ENCODE data around the gene APRT.

GRCh38 chr16:88842806-88843205 lies 31.1 kb upstream of the APRT start:
- TF ChIP-seq, protein P1, sequence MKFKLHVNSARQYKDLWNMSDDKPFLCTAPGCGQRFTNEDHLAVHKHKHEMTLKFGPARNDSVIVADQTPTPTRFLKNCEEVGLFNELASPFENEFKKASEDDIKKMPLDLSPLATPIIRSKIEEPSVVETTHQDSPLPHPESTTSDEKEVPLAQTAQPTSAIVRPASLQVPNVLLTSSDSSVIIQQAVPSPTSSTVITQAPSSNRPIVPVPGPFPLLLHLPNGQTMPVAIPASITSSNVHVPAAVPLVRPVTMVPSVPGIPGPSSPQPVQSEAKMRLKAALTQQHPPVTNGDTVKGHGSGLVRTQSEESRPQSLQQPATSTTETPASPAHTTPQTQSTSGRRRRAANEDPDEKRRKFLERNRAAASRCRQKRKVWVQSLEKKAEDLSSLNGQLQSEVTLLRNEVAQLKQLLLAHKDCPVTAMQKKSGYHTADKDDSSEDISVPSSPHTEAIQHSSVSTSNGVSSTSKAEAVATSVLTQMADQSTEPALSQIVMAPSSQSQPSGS (CRISPR knock-in tag; IDR thresholded peaks at IDR 0.05), result no peak
- no peak for TF ChIP-seq ZNF707 (CRISPR knock-in tag; conservative IDR thresholded peaks at IDR 0.05)
- TF ChIP-seq ATF3 (IDR thresholded peaks at IDR 0.05), result no peak
- no peak for TF ChIP-seq ATF3 (CRISPR knock-in tag; conservative IDR thresholded peaks at IDR 0.05)
- TF ChIP-seq EZH2 (IDR thresholded peaks at IDR 0.05; ENCODE audit: borderline replicate concordance, low read depth, low read length), result no peak
- no peak for TF ChIP-seq ZNF253 (CRISPR knock-in tag; conservative IDR thresholded peaks at IDR 0.05)
- no peak for TF ChIP-seq ZSCAN29 (IDR thresholded peaks at IDR 0.05)
- TF ChIP-seq, protein P2, sequence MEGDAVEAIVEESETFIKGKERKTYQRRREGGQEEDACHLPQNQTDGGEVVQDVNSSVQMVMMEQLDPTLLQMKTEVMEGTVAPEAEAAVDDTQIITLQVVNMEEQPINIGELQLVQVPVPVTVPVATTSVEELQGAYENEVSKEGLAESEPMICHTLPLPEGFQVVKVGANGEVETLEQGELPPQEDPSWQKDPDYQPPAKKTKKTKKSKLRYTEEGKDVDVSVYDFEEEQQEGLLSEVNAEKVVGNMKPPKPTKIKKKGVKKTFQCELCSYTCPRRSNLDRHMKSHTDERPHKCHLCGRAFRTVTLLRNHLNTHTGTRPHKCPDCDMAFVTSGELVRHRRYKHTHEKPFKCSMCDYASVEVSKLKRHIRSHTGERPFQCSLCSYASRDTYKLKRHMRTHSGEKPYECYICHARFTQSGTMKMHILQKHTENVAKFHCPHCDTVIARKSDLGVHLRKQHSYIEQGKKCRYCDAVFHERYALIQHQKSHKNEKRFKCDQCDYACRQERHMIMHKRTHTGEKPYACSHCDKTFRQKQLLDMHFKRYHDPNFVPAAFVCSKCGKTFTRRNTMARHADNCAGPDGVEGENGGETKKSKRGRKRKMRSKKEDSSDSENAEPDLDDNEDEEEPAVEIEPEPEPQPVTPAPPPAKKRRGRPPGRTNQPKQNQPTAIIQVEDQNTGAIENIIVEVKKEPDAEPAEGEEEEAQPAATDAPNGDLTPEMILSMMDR (IDR thresholded peaks at IDR 0.05 in 2 of 3, conservative IDR thresholded peaks at IDR 0.05 in 1 of 3; ENCODE audit: insufficient read depth in 2 of 3, low read depth in 1 of 3, low read length in 3 of 3), result no peak
- TF ChIP-seq, protein P3, sequence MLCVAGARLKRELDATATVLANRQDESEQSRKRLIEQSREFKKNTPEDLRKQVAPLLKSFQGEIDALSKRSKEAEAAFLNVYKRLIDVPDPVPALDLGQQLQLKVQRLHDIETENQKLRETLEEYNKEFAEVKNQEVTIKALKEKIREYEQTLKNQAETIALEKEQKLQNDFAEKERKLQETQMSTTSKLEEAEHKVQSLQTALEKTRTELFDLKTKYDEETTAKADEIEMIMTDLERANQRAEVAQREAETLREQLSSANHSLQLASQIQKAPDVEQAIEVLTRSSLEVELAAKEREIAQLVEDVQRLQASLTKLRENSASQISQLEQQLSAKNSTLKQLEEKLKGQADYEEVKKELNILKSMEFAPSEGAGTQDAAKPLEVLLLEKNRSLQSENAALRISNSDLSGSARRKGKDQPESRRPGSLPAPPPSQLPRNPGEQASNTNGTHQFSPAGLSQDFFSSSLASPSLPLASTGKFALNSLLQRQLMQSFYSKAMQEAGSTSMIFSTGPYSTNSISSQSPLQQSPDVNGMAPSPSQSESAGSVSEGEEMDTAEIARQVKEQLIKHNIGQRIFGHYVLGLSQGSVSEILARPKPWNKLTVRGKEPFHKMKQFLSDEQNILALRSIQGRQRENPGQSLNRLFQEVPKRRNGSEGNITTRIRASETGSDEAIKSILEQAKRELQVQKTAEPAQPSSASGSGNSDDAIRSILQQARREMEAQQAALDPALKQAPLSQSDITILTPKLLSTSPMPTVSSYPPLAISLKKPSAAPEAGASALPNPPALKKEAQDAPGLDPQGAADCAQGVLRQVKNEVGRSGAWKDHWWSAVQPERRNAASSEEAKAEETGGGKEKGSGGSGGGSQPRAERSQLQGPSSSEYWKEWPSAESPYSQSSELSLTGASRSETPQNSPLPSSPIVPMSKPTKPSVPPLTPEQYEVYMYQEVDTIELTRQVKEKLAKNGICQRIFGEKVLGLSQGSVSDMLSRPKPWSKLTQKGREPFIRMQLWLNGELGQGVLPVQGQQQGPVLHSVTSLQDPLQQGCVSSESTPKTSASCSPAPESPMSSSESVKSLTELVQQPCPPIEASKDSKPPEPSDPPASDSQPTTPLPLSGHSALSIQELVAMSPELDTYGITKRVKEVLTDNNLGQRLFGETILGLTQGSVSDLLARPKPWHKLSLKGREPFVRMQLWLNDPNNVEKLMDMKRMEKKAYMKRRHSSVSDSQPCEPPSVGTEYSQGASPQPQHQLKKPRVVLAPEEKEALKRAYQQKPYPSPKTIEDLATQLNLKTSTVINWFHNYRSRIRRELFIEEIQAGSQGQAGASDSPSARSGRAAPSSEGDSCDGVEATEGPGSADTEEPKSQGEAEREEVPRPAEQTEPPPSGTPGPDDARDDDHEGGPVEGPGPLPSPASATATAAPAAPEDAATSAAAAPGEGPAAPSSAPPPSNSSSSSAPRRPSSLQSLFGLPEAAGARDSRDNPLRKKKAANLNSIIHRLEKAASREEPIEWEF (CRISPR knock-in tag; IDR thresholded peaks at IDR 0.05), result no peak
- no peak for TF ChIP-seq RAD21 (CRISPR knock-in tag; conservative IDR thresholded peaks at IDR 0.05 in 1 of 2, IDR thresholded peaks at IDR 0.05 in 1 of 2)
- TF ChIP-seq, protein P4, sequence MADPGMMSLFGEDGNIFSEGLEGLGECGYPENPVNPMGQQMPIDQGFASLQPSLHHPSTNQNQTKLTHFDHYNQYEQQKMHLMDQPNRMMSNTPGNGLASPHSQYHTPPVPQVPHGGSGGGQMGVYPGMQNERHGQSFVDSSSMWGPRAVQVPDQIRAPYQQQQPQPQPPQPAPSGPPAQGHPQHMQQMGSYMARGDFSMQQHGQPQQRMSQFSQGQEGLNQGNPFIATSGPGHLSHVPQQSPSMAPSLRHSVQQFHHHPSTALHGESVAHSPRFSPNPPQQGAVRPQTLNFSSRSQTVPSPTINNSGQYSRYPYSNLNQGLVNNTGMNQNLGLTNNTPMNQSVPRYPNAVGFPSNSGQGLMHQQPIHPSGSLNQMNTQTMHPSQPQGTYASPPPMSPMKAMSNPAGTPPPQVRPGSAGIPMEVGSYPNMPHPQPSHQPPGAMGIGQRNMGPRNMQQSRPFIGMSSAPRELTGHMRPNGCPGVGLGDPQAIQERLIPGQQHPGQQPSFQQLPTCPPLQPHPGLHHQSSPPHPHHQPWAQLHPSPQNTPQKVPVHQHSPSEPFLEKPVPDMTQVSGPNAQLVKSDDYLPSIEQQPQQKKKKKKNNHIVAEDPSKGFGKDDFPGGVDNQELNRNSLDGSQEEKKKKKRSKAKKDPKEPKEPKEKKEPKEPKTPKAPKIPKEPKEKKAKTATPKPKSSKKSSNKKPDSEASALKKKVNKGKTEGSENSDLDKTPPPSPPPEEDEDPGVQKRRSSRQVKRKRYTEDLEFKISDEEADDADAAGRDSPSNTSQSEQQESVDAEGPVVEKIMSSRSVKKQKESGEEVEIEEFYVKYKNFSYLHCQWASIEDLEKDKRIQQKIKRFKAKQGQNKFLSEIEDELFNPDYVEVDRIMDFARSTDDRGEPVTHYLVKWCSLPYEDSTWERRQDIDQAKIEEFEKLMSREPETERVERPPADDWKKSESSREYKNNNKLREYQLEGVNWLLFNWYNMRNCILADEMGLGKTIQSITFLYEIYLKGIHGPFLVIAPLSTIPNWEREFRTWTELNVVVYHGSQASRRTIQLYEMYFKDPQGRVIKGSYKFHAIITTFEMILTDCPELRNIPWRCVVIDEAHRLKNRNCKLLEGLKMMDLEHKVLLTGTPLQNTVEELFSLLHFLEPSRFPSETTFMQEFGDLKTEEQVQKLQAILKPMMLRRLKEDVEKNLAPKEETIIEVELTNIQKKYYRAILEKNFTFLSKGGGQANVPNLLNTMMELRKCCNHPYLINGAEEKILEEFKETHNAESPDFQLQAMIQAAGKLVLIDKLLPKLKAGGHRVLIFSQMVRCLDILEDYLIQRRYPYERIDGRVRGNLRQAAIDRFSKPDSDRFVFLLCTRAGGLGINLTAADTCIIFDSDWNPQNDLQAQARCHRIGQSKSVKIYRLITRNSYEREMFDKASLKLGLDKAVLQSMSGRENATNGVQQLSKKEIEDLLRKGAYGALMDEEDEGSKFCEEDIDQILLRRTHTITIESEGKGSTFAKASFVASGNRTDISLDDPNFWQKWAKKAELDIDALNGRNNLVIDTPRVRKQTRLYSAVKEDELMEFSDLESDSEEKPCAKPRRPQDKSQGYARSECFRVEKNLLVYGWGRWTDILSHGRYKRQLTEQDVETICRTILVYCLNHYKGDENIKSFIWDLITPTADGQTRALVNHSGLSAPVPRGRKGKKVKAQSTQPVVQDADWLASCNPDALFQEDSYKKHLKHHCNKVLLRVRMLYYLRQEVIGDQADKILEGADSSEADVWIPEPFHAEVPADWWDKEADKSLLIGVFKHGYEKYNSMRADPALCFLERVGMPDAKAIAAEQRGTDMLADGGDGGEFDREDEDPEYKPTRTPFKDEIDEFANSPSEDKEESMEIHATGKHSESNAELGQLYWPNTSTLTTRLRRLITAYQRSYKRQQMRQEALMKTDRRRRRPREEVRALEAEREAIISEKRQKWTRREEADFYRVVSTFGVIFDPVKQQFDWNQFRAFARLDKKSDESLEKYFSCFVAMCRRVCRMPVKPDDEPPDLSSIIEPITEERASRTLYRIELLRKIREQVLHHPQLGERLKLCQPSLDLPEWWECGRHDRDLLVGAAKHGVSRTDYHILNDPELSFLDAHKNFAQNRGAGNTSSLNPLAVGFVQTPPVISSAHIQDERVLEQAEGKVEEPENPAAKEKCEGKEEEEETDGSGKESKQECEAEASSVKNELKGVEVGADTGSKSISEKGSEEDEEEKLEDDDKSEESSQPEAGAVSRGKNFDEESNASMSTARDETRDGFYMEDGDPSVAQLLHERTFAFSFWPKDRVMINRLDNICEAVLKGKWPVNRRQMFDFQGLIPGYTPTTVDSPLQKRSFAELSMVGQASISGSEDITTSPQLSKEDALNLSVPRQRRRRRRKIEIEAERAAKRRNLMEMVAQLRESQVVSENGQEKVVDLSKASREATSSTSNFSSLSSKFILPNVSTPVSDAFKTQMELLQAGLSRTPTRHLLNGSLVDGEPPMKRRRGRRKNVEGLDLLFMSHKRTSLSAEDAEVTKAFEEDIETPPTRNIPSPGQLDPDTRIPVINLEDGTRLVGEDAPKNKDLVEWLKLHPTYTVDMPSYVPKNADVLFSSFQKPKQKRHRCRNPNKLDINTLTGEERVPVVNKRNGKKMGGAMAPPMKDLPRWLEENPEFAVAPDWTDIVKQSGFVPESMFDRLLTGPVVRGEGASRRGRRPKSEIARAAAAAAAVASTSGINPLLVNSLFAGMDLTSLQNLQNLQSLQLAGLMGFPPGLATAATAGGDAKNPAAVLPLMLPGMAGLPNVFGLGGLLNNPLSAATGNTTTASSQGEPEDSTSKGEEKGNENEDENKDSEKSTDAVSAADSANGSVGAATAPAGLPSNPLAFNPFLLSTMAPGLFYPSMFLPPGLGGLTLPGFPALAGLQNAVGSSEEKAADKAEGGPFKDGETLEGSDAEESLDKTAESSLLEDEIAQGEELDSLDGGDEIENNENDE (IDR thresholded peaks at IDR 0.05; ENCODE audit: low read depth, low read length), result no peak
- TF ChIP-seq SAP30 (IDR thresholded peaks at IDR 0.05; ENCODE audit: borderline replicate concordance, insufficient read depth, low read depth, low read length, poor library complexity, severe bottlenecking), result no peak
- TF ChIP-seq HCFC1 (IDR thresholded peaks at IDR 0.05; ENCODE audit: low read depth, low read length), result no peak
